ENCODE results near the gene IAH1.

The IAH1 gene

GRCh38 chr2:9527995-9528787 lies 53.8 kb downstream of the IAH1 start:
- no peak for TF ChIP-seq CTCF (conservative IDR thresholded peaks at IDR 0.05; ENCODE audit: low read length)
- no peak overlapping the region for H3K4me3 ChIP-seq (ENCODE audit: low read length)
- DNase-seq (ENCODE audit: low read depth) = no peak

- H3K4me3 ChIP-seq (ENCODE audit: low read length) = no peak overlapping the region
- no peak for DNase-seq (ENCODE audit: low read depth)
- no peak for TF ChIP-seq CTCF (conservative IDR thresholded peaks at IDR 0.05; ENCODE audit: low read length)
Observed at GRCh38 chr2:9532421-9532820, 58.1 kb downstream of the IAH1 start.

GRCh38 chr2:9533663-9534062 lies 59.3 kb downstream of the IAH1 start:
- DNase-seq (ENCODE audit: low read depth) = no peak
- no peak overlapping the region for H3K4me3 ChIP-seq (ENCODE audit: low read length)
- no peak for TF ChIP-seq CTCF (conservative IDR thresholded peaks at IDR 0.05; ENCODE audit: low read length)

- H3K4me3 ChIP-seq (ENCODE audit: low read length) = no peak overlapping the region
- DNase-seq (ENCODE audit: low read depth) = no peak
- no peak for TF ChIP-seq CTCF (conservative IDR thresholded peaks at IDR 0.05; ENCODE audit: low read length)
Observed at GRCh38 chr2:9535177-9535576, 60.8 kb downstream of the IAH1 start.

- TF ChIP-seq CTCF (conservative IDR thresholded peaks at IDR 0.05; ENCODE audit: low read length) = no peak
Observed at GRCh38 chr2:9536504-9536903, 62.2 kb downstream of the IAH1 start.

GRCh38 chr2:9538000-9538507 lies 63.7 kb downstream of the IAH1 start:
- no peak overlapping the region for H3K4me3 ChIP-seq (ENCODE audit: low read length)
- TF ChIP-seq CTCF (conservative IDR thresholded peaks at IDR 0.05; ENCODE audit: low read length) = no peak
- peak; percentile 97 for DNase-seq (ENCODE audit: low read depth)

More at GRCh38 chr2:9536504-9536903, 62.2 kb downstream of the IAH1 start:
- no peak overlapping the region for H3K4me3 ChIP-seq (ENCODE audit: low read length)
- DNase-seq (ENCODE audit: low read depth) = no peak
